Activated naive CD4-positive, alpha-beta T cell treated with anti-CD3 and anti-CD28 coated beads, Interleukin-2, amount 50 U/mL, for 72 hours (primary cell): ENCODE results near the gene SLC27A3. TPM values are rescaled to one million over a fixed set of nuclear protein-coding genes. Genes with fewer than 3 reads are reported as not detected.

Source experiments
- ATAC-seq, 2 donors: fragments of 150-1000 bp; cut with Tn5 transposase; 2 replicates each; pipeline ENCODE4 v1.10.0; 2021; ENCODE audit warnings: mild to moderate bottlenecking in 2 of 2, moderate library complexity in 2 of 2
- DNase-seq, 2 donors: peaks; one replicate each; pipeline ENCODE4 v3.0.0; 2021 to 2022; ENCODE audit warnings: low spot score in 2 of 2
- H3K27ac Mint-ChIP-seq, 2 donors: one replicate each; pipeline ENCODE4 v1.8.0; 2022; ENCODE audit warnings: mild to moderate bottlenecking in 2 of 2, mixed read lengths in 2 of 2
- H3K36me3 Mint-ChIP-seq, 2 donors: one replicate each; pipeline ENCODE4 v1.8.0; 2022; ENCODE audit warnings: mixed read lengths in 2 of 2
- H3K9me3 Mint-ChIP-seq, 2 donors: one replicate each; pipeline ENCODE4 v1.8.0; 2022; ENCODE audit warnings: mixed read lengths in 2 of 2
- total RNA-seq, 2 donors: library from RNA; stranded (reverse); gene quantifications; one replicate each; pipeline ENCODE4 v1.2.3, GENCODE V29; 2022

The SLC27A3 gene
- total RNA-seq = 1 to 10 TPM; 7.0 to 8.3 TPM

- Mint-ChIP-seq H3K36me3 (no peaks in the 10 kb centered on the region), H3K27ac (peak within 1 kb of the TSS; percentile 62 to 81), H3K9me3 (no peaks in the 10 kb centered on the region)
- DNase-seq (no peak), ATAC-seq (peak; percentile 34 to 59)
These were observed at the start of gene SLC27A3 for GRCh38 chr1:153774780-153775457. Gene SLC27A3 (plus strand): TSS chr1:153775407. CDS start chr1:153775498, 91 bp downstream.

GRCh38 chr1:153727463-153728304 is 47.5 kb upstream of the SLC27A3 start, which contains the start of gene INTS3:
Gene INTS3 (plus strand): TSS chr1:153728050. CDS start chr1:153728635, 585 bp downstream.
- DNase-seq (peak; percentile 96 to 100), ATAC-seq (peak; percentile 97 to 99)
- Mint-ChIP-seq H3K36me3 (peaks cover 6 to 11% of the 10 kb centered on the region in 2 donors), H3K9me3 (no peaks in the 10 kb centered on the region), H3K27ac (peak within 1 kb of the TSS; percentile 91 to 93)

GRCh38 chr1:153728305-153729066 is 46.7 kb upstream of the SLC27A3 start:
- peak overlapping the region; percentile 91 to 93 for H3K27ac Mint-ChIP-seq
- DNase-seq (peak in 1 of 2 donors; percentile 30), ATAC-seq (no peak)
- no peaks in the 10 kb centered on the region for H3K9me3 Mint-ChIP-seq
- H3K36me3 Mint-ChIP-seq = peaks cover 6 to 14% of the 10 kb centered on the region in 2 donors

- Mint-ChIP-seq H3K27ac (no peak overlapping the region), H3K36me3 (peaks cover 6 to 20% of the 10 kb centered on the region in 2 donors), H3K9me3 (no peaks in the 10 kb centered on the region)
- no peak for ATAC-seq
- no peak for DNase-seq
These were observed 44.7 kb upstream of the SLC27A3 start for GRCh38 chr1:153730468-153730988.

GRCh38 chr1:153733970-153734369 is 41.2 kb upstream of the SLC27A3 start:
- DNase-seq = no peak
- H3K9me3 Mint-ChIP-seq = no peaks in the 10 kb centered on the region
- H3K36me3 Mint-ChIP-seq = peaks cover 4 to 15% of the 10 kb centered on the region in 2 donors
- no peak for ATAC-seq
- no peak overlapping the region for H3K27ac Mint-ChIP-seq

GRCh38 chr1:153734396-153735089 is 40.7 kb upstream of the SLC27A3 start:
- peaks cover 0 to 15% of the 10 kb centered on the region in 2 donors for H3K36me3 Mint-ChIP-seq
- ATAC-seq = no peak
- no peak for DNase-seq
- peak overlapping the region in 1 of 2 donors; percentile 36 for H3K27ac Mint-ChIP-seq
- H3K9me3 Mint-ChIP-seq = no peaks in the 10 kb centered on the region

GRCh38 chr1:153735090-153735420 is 40.2 kb upstream of the SLC27A3 start:
- Mint-ChIP-seq H3K36me3 (peaks cover 0 to 15% of the 10 kb centered on the region in 2 donors), H3K9me3 (no peaks in the 10 kb centered on the region), H3K27ac (peak overlapping the region in 1 of 2 donors; percentile 36)
- no peak for ATAC-seq
- DNase-seq = no peak

- no peaks in the 10 kb centered on the region for H3K9me3 Mint-ChIP-seq
- peak overlapping the region in 1 of 2 donors; percentile 50 for H3K27ac Mint-ChIP-seq
- ATAC-seq (no peak), DNase-seq (no peak)
- peaks cover 9 to 22% of the 10 kb centered on the region in 2 donors for H3K36me3 Mint-ChIP-seq
These were observed 33.2 kb upstream of the SLC27A3 start for GRCh38 chr1:153741986-153742385.

- Mint-ChIP-seq H3K36me3 (peaks cover 12 to 22% of the 10 kb centered on the region in 2 donors), H3K27ac (peak overlapping the region in 1 of 2 donors; percentile 50), H3K9me3 (no peaks in the 10 kb centered on the region)
- peak in 1 of 2 donors; percentile 24 for ATAC-seq
- no peak for DNase-seq
These were observed 32.6 kb upstream of the SLC27A3 start for GRCh38 chr1:153742411-153743142.

GRCh38 chr1:153745417-153745816 is 29.8 kb upstream of the SLC27A3 start:
- no peak for DNase-seq
- Mint-ChIP-seq H3K36me3 (peaks cover 12 to 29% of the 10 kb centered on the region in 2 donors), H3K27ac (no peak overlapping the region), H3K9me3 (no peaks in the 10 kb centered on the region)
- no peak for ATAC-seq

GRCh38 chr1:153746174-153746573 is 29.0 kb upstream of the SLC27A3 start:
- peaks cover 12 to 27% of the 10 kb centered on the region in 2 donors for H3K36me3 Mint-ChIP-seq
- no peaks in the 10 kb centered on the region for H3K9me3 Mint-ChIP-seq
- no peak overlapping the region for H3K27ac Mint-ChIP-seq
- no peak for DNase-seq
- ATAC-seq = no peak

- Mint-ChIP-seq H3K36me3 (peaks cover 11 to 13% of the 10 kb centered on the region in 2 donors), H3K9me3 (no peaks in the 10 kb centered on the region), H3K27ac (peak overlapping the region in 1 of 2 donors; percentile 4)
- DNase-seq (no peak), ATAC-seq (peak; percentile 5 to 14)
These were observed 26.3 kb upstream of the SLC27A3 start for GRCh38 chr1:153748903-153749302.

- DNase-seq (peak; percentile 78 to 84), ATAC-seq (peak; percentile 99 to 100)
- Mint-ChIP-seq H3K36me3 (peaks cover 11 to 13% of the 10 kb centered on the region in 2 donors), H3K27ac (peak overlapping the region in 1 of 2 donors; percentile 19), H3K9me3 (no peaks in the 10 kb centered on the region)
These were observed 25.7 kb upstream of the SLC27A3 start for GRCh38 chr1:153749408-153750005.

GRCh38 chr1:153750026-153750995 is 24.9 kb upstream of the SLC27A3 start:
- DNase-seq = no peak
- Mint-ChIP-seq H3K27ac (no peak overlapping the region), H3K9me3 (no peaks in the 10 kb centered on the region), H3K36me3 (peaks cover 11 to 13% of the 10 kb centered on the region in 2 donors)
- ATAC-seq = no peak
